OCI-LY7 (cell line): Measurements from ENCODE around the gene SUCLG1. TPM values are rescaled to one million over a fixed set of nuclear protein-coding genes. Genes with fewer than 3 reads are reported as not detected.

Experiments
- BruUV-seq: library from RNA; stranded (reverse); fragments of 400-500 nt; replicated peaks from 2 replicates; lab custom pipeline; 2021; lab: Mats Ljungman, UMichigan
- CTCF ChIA-PET: fragments of 300-600 bp; sonication (Branson Sonifier 250); formaldehyde crosslinking; loops from one replicate; lab custom pipeline; 2022; ENCODE audit warnings: antibody characterized with exemption; ENCODE audit not compliant: unreplicated experiment; lab: Charles Lee
- POLR2A ChIA-PET: fragments of 300-600 bp; sonication (Branson Sonifier 250); formaldehyde crosslinking; loops from one replicate; lab custom pipeline; 2022; ENCODE audit warnings: antibody characterized with exemption; lab: Charles Lee
- DNase-seq: peaks from one replicate; pipeline ENCODE4 v3.0.0-alpha.2; 2015; ENCODE audit warnings: low spot score
- H2AFZ ChIP-seq: fragments of 200-600 bp; sonication (generic), shearing (Covaris generic); 2 replicates; pipeline ENCODE4 v1.6.1; 2014; ENCODE audit warnings: mild to moderate bottlenecking, antibody characterized with exemption, low read length, moderate library complexity
- H3K27ac ChIP-seq: fragments of 200-600 bp; sonication (generic); 2 replicates; pipeline ENCODE4 v1.5.1; 2014; ENCODE audit warnings: mixed run types, low read depth, mild to moderate bottlenecking, moderate library complexity, low read length, inconsistent platforms; ENCODE audit not compliant: poor library complexity, severe bottlenecking
- H3K36me3 ChIP-seq: fragments of 200-600 bp; sonication (generic); 2 replicates; pipeline ENCODE4 v1.6.1; 2014; ENCODE audit warnings: mild to moderate bottlenecking, antibody characterized with exemption, low read length, moderate library complexity, mixed read lengths; ENCODE audit not compliant: insufficient read depth
- H3K4me1 ChIP-seq: fragments of 200-600 bp; sonication (generic); 2 replicates; pipeline ENCODE4 v1.5.1; 2014; ENCODE audit warnings: mild to moderate bottlenecking, low read length; ENCODE audit not compliant: insufficient read depth, poor library complexity, severe bottlenecking
- H3K4me2 ChIP-seq: fragments of 200-600 bp; sonication (generic); 2 replicates; pipeline ENCODE4 v1.6.1; 2014; ENCODE audit warnings: mild to moderate bottlenecking, low read length
- H3K4me3 ChIP-seq: fragments of 200-600 bp; sonication (generic); 2 replicates; pipeline ENCODE4 v1.5.1; 2014; ENCODE audit warnings: mild to moderate bottlenecking, low read depth, low read length; ENCODE audit not compliant: poor library complexity, severe bottlenecking
- H3K79me2 ChIP-seq: fragments of 200-600 bp; sonication (generic); 2 replicates; pipeline ENCODE4 v1.6.1; 2016; ENCODE audit warnings: low read depth, mild to moderate bottlenecking, low read length, moderate library complexity, mixed read lengths; ENCODE audit not compliant: insufficient read depth
- H3K9me2 ChIP-seq: fragments of 200-600 bp; sonication (generic); 2 replicates; pipeline ENCODE4 v1.6.1; 2016; ENCODE audit warnings: mild to moderate bottlenecking, low read length, mixed read lengths; ENCODE audit not compliant: insufficient read depth
- H3K9me3 ChIP-seq: fragments of 200-600 bp; sonication (generic); 2 replicates; pipeline ENCODE4 v1.6.1; 2014; ENCODE audit warnings: mild to moderate bottlenecking, mixed run types, low read length, mixed read lengths
- H4K20me1 ChIP-seq: fragments of 200-600 bp; sonication (generic); 2 replicates; pipeline ENCODE4 v1.6.1; 2014; ENCODE audit warnings: mild to moderate bottlenecking, antibody characterized with exemption, low read length, moderate library complexity, mixed read lengths; ENCODE audit not compliant: insufficient read depth
- EZH2phosphoT487 ChIP-seq: fragments of 200-600 bp; sonication (generic); IDR thresholded peaks from 2 replicates; pipeline ENCODE4 v1.6.1; 2018; ENCODE audit warnings: low read depth, borderline replicate concordance, mild to moderate bottlenecking, mixed run types, antibody characterized with exemption, low read length, moderate library complexity, mixed read lengths
- intact Hi-C: fragments of 100-400 bp; cut with micrococcal nuclease; formaldehyde crosslinking; loops from one replicate; pipeline ENCODE4 v1.10.0; 2022; ENCODE audit not compliant: unreplicated experiment
- total RNA-seq, 2 experiments: library from RNA; depleted of rRNA in 1 of 2; stranded (reverse); fragments of >200 nt in 1 of 2; shearing (Covaris generic) in 1 of 2; gene quantifications; 2 replicates each; pipeline ENCODE4 v1.2.3, GENCODE V29; 2014 to 2022
- TF ChIP-seq, protein P1 (sequence below): fragments of 200-600 bp; sonication (generic); conservative IDR thresholded peaks from 2 replicates; pipeline ENCODE4 v1.5.1; 2014; ENCODE audit warnings: mild to moderate bottlenecking, antibody characterized with exemption, low read length, moderate library complexity, mixed read lengths

The SUCLG1 gene
- total RNA-seq, 2 experiments from 2014 or later, result 50.6 to 66.4 TPM

DNA sequence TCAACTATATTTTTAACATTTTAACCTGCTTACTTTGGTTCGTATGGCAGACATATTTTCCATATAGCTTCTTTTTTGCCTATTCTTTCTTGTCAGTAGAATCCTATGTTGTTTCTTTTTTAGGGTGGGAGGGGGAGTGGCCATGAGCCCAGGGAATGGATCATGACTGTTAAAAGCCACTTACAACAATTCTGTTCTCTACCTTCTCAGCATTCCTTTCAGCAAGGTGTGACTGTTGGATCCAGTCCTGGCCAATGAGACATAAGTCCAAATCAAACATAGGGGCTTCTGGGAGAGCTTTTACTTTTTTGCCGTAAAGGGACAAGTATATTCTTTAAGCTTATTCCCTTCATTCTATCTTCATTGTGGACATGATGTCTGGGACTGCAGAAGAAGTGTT lies 32.2 kb upstream of the SUCLG1 start:
- intact Hi-C loops, result loop anchor here (10.0 kb wide), 1 partner anchor 794 kb away; no protein-coding TSS in a partner anchor
- no TSS peak for BruUV-seq
- no peak overlapping the region for H3K4me3 ChIP-seq
- no peaks in the 10 kb centered on the region for H3K79me2 ChIP-seq
- H4K20me1 ChIP-seq, result no peaks in the 10 kb centered on the region
- no peak for TF ChIP-seq EZH2phosphoT487
- TF ChIP-seq, protein P1, sequence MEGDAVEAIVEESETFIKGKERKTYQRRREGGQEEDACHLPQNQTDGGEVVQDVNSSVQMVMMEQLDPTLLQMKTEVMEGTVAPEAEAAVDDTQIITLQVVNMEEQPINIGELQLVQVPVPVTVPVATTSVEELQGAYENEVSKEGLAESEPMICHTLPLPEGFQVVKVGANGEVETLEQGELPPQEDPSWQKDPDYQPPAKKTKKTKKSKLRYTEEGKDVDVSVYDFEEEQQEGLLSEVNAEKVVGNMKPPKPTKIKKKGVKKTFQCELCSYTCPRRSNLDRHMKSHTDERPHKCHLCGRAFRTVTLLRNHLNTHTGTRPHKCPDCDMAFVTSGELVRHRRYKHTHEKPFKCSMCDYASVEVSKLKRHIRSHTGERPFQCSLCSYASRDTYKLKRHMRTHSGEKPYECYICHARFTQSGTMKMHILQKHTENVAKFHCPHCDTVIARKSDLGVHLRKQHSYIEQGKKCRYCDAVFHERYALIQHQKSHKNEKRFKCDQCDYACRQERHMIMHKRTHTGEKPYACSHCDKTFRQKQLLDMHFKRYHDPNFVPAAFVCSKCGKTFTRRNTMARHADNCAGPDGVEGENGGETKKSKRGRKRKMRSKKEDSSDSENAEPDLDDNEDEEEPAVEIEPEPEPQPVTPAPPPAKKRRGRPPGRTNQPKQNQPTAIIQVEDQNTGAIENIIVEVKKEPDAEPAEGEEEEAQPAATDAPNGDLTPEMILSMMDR, result no peak
- H3K4me1 ChIP-seq, result no peaks in the 10 kb centered on the region
- H3K4me2 ChIP-seq, result no peak overlapping the region
- ChIA-PET POLR2A (interaction anchor here (0.5 to 0.8 kb wide), 2 partner anchors 153 to 1635 kb away, joined by 4 to 5 read pairs; no protein-coding TSS in a partner anchor), CTCF (no interaction called here)
- no peaks in the 10 kb centered on the region for H3K36me3 ChIP-seq
- no peak overlapping the region for H2AFZ ChIP-seq
- no peaks in the 10 kb centered on the region for H3K9me3 ChIP-seq
- no peak for DNase-seq
- H3K9me2 ChIP-seq, result no peaks in the 10 kb centered on the region
- H3K27ac ChIP-seq, result no peak overlapping the region

DNA sequence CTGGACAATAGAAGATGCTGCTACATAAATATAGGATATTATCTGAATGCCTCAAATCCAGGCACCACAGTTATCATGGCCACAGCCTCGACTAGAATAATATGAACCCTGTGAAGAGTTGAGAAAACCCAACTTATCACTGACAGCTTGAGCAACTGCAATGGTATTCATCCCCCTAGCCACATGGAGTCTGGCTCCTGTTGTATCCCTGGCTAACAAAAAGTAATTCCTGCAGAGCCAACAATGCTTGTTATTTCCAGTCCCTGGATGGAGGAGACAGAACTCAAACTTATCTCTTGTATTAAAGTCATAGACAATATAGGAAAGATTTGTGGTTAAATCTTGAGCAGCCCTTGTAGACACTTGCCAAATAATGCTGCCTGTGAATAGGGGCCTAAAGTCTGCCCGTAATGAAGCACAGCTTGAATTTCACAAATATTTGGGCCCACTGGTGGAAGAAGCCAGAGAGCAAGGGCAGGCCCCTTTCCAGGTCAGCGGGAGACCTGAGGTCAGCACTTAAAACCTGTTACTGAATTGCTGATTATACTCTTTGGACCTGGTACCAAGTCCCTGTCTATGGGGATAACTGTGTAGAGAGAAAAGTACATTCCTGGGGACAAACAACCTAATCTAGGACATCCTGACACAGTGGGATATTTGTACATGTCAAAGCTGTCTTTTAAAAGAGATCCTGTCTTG lies 28.4 kb upstream of the SUCLG1 start:
- no peak for TF ChIP-seq EZH2phosphoT487
- TF ChIP-seq, protein P1, result no peak
- no peak overlapping the region for H3K27ac ChIP-seq
- H3K4me3 ChIP-seq, result no peak overlapping the region
- H3K79me2 ChIP-seq, result no peaks in the 10 kb centered on the region
- intact Hi-C loops, result no loop called here
- no peaks in the 10 kb centered on the region for H3K9me3 ChIP-seq
- no peaks in the 10 kb centered on the region for H4K20me1 ChIP-seq
- BruUV-seq, result no TSS peak
- H3K9me2 ChIP-seq, result no peaks in the 10 kb centered on the region
- CTCF ChIA-PET, result no interaction called here
- no peak overlapping the region for H2AFZ ChIP-seq
- DNase-seq, result no peak
- H3K36me3 ChIP-seq, result no peaks in the 10 kb centered on the region
- H3K4me1 ChIP-seq, result no peaks in the 10 kb centered on the region
- POLR2A ChIA-PET, result no interaction called here
- H3K4me2 ChIP-seq, result no peak overlapping the region

DNA sequence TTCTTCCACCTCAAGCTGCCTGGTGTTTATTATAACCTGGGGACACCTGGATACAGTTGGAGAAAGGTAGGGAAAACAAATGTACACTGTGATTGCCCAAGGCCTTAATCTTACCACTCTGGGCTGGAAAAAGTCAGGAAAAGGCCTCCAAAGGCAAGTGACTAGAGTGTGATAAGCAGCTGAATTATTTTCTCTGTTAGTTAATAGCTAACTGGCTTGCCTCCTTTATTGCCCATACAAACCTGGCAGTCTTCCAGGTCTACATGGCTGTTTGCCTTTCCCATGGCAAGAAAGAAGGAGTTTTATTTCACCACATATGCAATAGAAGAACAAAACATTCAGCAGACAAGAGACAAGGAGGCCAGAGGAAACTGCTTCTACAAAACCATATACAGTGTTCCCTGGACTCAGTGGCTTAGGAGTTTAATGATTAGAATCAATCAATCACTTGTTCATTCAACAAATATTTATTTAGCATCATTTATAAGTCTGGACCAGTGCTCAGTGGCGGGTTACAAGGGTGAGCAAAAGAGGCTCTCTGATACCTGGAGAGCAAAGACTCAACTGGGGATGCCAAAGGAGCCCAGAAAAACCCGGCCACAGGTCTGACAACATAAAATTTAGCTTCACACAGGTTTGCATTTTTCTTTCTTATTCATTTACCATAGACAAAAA lies 27.5 kb upstream of the SUCLG1 start:
- H3K36me3 ChIP-seq, result no peaks in the 10 kb centered on the region
- H2AFZ ChIP-seq, result no peak overlapping the region
- no peaks in the 10 kb centered on the region for H3K79me2 ChIP-seq
- no peaks in the 10 kb centered on the region for H4K20me1 ChIP-seq
- no peak overlapping the region for H3K27ac ChIP-seq
- no peak overlapping the region for H3K4me2 ChIP-seq
- H3K9me2 ChIP-seq, result no peaks in the 10 kb centered on the region
- POLR2A ChIA-PET, result no interaction called here
- no peak overlapping the region for H3K4me3 ChIP-seq
- DNase-seq, result no peak
- CTCF ChIA-PET, result no interaction called here
- intact Hi-C loops, result no loop called here
- BruUV-seq, result no TSS peak
- H3K4me1 ChIP-seq, result no peaks in the 10 kb centered on the region
- TF ChIP-seq EZH2phosphoT487, result no peak
- TF ChIP-seq, protein P1, result no peak
- H3K9me3 ChIP-seq, result no peaks in the 10 kb centered on the region
